HG03095 (cell line): ENCODE data around the gene CAVIN2.

Source experiments
- ATAC-seq: cut with Tn5 transposase; IDR thresholded peaks from one replicate; pipeline ENCODE4 v1.9.1; 2021; ENCODE audit warnings: moderate library complexity; ENCODE audit not compliant: unreplicated experiment

The CAVIN2 gene

GRCh38 chr2:191846515-191847476 lies at the start of gene CAVIN2:
Gene CAVIN2 (minus strand): TSS chr2:191847088. CDS start chr2:191846925, 163 bp downstream.
- no peak for ATAC-seq

DNA sequence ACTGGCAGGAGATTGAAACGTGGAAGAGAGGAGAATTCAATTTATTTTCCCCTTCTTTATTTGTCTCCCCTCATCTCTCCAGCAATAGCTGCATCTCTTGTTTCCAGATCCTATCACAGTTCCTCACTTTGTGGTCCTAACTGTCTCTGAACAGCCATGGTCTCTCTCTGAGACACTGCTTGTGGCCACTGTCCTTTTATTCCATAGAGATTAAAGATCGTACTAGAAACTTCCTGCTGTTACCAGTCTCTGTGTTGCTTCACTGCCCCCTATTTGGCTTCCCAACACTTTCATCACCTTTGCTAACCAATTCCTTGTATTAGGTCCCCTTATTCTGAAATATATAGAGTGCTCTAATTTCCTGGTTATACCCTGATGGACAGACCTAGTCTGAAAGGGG lies 48.9 kb upstream of the CAVIN2 start:
- ATAC-seq, result no peak

DNA sequence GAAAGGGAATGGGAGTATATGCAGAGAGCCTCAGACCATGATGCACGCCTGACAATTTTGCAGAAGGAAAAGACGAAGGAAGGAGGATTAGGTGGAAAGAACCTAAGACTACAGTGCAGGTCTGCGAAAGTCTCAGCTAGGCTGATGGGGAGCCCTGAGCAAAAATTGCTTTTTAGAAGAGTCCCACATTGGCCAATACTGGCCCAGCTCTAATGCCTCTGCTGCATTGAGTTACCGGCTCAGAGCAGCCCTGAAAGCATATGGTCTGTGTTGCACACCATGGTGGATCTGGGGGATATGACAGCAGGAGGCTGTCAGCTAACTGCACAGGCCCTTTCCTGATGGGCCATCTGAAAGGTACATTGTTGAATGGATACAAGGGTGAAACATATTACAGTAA lies 48.3 kb upstream of the CAVIN2 start:
- ATAC-seq, result no peak

DNA sequence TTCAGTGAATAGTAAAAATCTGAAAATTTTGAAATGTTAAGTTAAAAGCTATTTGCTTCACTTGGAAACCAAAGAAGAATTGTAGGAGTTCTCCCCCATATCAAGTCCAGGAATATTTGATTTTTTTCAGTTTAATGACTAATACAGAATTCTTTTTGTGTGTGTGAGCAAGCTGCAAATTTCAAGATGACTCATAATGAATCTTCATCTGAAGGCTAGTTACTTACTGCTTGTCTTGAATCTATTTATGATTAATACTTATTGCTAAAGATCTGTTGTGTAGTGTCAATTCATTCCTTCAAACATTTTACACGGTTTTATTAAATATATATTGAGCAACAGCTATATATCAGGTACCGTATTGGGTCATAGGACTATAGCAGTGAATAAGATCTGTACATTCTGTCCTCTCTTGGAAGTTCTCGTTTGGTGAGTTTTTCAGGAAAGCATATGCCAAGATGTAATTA lies 47.8 kb upstream of the CAVIN2 start:
- ATAC-seq, result no peak

DNA sequence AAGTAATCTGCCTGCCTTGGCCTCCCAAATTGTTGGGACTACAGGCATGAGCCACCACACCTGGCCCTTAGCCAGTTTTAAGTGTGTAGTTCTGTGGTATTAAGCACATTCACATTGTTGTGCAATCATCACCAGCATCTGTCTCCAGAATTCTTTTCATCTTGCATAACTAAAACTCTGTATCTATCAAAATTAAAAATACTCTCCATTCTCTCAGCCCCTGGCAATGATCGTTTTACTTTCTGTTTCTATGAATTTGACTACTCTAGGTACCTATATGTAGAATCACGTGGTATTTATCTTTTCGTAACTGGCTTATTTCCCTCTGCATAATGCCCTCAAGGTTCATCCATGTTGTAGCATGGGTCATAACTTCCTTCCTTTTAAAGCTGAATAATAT lies 45.5 kb upstream of the CAVIN2 start:
- no peak for ATAC-seq

GRCh38 chr2:191891656-191892055 lies 44.8 kb upstream of the CAVIN2 start:
- no peak for ATAC-seq

- ATAC-seq, result no peak
Observed at GRCh38 chr2:191889931-191890330, 43.0 kb upstream of the CAVIN2 start.

DNA sequence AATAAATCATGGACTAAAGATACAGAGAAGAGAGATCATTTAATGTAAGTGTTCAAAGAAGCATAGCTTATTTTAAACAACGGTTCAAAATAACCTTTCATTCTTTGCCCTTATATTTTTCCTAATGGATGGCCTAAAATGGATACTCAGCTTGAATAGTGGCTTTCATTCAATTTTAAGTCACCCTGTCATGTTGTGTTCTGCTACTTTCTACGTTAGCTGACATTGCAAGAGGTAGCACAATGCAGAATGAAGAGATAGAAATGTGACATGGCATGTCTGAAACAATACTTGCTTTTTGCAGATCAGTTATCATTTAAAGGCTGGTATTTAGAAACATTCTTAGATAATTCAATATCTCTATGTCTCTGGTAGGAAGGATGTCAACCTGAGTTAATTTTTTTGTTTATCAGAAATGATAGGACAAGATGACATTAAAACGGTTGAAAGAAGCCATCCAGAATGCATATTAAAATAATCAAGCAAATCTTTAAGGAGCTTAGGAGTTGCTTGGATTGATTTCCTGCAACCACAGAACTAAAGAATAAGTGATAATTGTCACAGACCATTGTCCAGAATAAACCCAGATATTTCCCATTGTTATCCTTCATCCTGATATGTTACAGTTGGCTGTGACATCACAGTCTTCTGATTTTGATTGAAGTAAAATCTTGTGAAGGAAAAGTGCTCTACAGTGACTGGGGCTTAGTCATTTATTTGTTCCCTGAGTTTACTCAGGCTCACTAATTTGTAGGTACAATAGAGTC lies 41.7 kb upstream of the CAVIN2 start:
- no peak for ATAC-seq

GRCh38 chr2:191885650-191886049 lies 38.8 kb upstream of the CAVIN2 start:
- ATAC-seq, result no peak

DNA sequence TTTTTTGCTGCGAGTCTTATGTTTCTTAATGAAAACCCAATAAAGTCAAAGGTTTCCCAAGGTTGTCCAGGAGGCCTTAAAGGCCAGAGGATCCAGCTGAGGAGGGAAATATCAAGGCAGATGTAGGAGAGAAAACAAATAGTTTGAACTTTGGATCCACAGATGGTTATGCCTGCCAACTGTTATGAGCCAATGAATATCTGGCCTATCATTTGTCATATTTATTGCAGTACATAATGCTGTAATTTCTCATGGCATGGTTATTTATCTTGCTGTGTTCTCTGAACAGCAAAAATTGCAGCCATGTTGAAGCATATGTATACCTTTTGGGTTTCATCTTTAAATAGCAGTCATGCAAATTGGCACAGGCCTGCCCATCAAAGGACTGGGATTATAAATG lies 38.2 kb upstream of the CAVIN2 start:
- no peak for ATAC-seq

GRCh38 chr2:191881982-191882816 lies 35.3 kb upstream of the CAVIN2 start:
- no peak for ATAC-seq

GRCh38 chr2:191878548-191879279 lies 31.8 kb upstream of the CAVIN2 start:
- no peak for ATAC-seq

DNA sequence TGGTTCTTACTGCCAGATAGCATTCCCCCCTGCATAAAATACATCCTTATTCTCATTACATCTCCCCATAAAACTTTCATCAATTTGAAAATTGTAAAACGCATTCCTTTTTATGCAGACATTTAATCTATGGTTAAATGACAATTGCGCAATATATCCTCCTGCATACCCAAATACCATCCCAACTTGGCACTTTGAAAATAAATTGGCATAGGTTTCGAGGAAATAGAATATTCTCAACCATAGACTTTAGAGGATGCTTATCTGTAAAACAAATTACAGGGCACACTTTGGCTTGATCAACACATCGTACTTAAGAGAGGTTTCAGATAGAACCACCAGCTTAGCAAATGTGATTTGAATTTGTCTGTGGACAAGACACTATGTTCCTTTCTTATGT lies 31.0 kb upstream of the CAVIN2 start:
- ATAC-seq, result no peak

GRCh38 chr2:191875859-191876258 lies 29.0 kb upstream of the CAVIN2 start:
- ATAC-seq, result no peak

DNA sequence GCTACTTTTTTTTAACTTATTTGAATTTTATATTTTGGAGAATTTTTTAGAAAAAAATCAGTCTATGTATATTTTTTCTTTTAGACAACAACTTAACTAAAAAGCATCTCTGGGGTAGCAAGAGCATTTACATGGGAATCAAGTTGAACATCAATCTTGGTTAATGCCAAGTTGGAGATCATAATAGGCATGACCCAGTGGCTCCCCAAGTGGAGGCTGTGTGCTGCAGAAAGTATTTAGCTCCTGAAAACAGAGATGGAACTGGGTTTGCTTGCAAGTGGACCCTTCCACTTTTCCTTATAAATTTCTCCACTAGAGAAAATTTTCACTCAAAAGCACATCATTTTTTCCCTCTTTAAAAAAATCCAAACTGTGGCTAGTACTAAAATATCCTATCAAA lies 23.9 kb upstream of the CAVIN2 start:
- no peak for ATAC-seq

DNA sequence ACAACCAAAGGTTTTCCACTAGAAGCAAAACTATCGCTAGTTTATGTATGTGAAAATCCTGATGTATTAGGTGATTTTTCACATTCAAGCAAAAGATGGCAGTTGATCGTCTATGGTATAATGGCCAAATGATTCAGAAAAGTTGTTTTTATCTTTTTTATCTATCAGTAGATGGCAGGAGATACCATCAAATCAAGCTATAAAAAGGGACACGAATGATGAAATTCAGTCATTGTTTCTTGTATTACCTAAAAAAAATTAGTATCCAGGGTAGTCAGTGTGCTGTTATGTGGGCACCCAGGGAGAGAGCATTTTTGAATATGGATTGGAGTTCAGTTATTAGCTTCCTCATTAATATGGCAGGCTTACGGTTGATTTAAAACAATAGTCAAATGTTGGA lies 22.9 kb upstream of the CAVIN2 start:
- ATAC-seq, result no peak

- no peak for ATAC-seq
Observed at GRCh38 chr2:191869178-191869577, 22.3 kb upstream of the CAVIN2 start.

GRCh38 chr2:191867507-191867847 lies 20.6 kb upstream of the CAVIN2 start:
- no peak for ATAC-seq

DNA sequence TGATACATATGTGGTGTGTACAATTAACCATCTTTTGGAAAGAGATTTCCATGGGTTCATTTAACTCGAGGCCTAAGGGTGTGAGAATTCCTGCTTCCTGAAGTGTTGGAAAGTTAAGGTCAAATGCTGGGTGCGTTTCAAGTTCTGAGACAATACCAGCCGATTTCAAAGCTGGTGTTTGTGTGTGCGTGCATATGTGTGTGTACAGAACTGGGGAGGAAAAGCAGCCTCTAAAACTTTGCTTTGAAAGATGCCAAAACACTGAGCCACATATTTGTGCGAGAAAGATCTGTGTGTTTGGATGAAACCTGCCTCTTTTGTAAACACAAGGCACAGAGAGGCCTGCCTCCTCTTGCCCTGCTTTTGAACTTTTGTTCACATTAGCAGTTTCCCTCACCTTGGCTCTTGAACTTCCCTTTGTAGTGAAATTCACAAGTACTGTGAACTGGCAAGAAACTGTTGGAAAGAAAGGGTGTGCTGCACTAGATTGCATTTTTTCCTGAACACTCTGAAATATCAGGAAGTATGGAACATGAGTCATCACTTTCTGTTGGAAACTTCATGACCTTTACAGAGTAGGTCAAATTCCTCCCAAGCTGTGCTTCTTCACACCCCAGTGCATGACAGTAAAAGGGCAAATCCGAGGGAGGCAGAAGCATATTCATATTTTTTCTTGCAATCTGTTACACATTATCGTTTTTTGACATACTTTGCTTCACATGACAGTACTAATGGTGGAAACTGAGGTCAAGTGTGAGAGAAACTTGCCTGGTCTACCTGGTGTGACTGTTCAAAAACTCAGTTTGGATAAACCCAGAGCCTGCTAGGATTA lies 20.0 kb upstream of the CAVIN2 start:
- ATAC-seq, result no peak

DNA sequence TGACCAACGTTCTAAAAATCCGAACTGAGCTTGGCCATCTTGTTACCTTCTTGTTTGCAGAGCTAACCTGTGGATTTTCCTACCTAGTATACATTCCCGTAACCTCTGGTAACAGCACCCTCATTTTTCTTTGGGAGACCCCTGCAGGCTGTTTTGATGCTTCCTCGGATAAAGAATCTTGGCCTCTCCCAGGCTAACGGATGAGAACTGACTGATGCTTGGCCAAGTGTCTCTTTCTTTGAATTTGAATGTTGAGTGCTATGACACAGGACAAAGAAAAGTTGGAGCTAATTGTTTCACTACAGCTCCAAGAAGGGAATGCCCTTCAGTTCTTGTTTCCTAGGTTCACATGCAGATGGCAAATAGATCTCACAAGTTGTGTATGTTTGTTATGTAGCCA lies 19.3 kb upstream of the CAVIN2 start:
- ATAC-seq, result no peak
